NCI-H748 (cell line): ENCODE measurements around the gene EEF1AKMT4.

Experiments used
- DNase-seq: peaks from one replicate; lab custom pipeline; 2025; ENCODE audit not compliant: unreplicated experiment; lab: John Stamatoyannopoulos, UW

EEF1AKMT4 gene

GRCh38 chr3:184249412-184250166 lies at the start of gene EEF1AKMT4:
Gene EEF1AKMT4, plus strand, starts transcription at chr3:184249672. Its CDS starts 23 bp downstream, at chr3:184249695.
- peak; percentile 96 for DNase-seq

GRCh38 chr3:184200825-184201224 lies 48.6 kb upstream of the EEF1AKMT4 start:
- no peak for DNase-seq

GRCh38 chr3:184203526-184203925 lies 45.9 kb upstream of the EEF1AKMT4 start:
- no peak for DNase-seq

- no peak for DNase-seq
Observed at GRCh38 chr3:184209146-184209923, 40.1 kb upstream of the EEF1AKMT4 start.

DNA sequence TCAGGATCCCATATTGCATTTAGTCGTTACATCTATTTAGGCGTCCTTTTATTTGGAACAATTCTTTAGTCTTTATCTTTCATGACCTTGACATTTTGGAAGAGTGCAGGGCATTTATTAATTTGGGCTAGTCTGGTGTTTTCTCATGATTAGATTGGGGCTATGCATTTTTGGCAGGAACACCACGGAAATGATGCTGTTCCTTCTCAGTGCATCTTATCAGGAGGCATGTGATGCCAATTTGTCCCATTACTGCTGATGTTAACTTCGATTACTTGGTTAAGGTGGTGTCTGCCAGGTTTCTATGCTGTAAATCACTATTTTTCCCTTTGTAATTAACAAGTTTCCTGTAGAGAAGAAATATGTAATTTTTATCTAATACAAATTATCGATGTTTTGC lies 38.2 kb upstream of the EEF1AKMT4 start:
- DNase-seq, result no peak

- no peak for DNase-seq
Observed at GRCh38 chr3:184211718-184212117, 37.8 kb upstream of the EEF1AKMT4 start.

- no peak for DNase-seq
Observed at GRCh38 chr3:184218814-184219213, 30.7 kb upstream of the EEF1AKMT4 start.

GRCh38 chr3:184222521-184222920 lies 27.0 kb upstream of the EEF1AKMT4 start:
- DNase-seq, result no peak

DNA sequence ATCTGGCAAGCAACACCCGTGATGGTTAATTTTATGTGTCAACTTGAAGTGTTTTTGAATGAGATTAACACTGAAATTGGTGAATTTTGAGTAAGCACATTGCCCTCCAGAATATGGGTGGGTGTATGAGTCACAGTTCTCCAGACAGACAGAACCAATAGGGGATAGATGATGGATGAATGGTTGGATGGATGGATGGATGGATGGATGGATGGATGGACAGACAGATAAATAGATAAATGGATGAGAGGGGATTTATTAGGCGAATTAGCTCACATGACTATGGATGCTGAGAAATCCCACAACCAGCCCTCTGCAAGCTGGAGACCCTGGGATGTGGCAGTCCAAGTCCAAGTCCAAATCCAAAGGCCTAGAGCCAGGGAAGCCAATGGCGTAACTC lies 25.5 kb upstream of the EEF1AKMT4 start:
- DNase-seq, result no peak

- DNase-seq, result peak; percentile 52
Observed at GRCh38 chr3:184227481-184227935, 22.0 kb upstream of the EEF1AKMT4 start.

DNA sequence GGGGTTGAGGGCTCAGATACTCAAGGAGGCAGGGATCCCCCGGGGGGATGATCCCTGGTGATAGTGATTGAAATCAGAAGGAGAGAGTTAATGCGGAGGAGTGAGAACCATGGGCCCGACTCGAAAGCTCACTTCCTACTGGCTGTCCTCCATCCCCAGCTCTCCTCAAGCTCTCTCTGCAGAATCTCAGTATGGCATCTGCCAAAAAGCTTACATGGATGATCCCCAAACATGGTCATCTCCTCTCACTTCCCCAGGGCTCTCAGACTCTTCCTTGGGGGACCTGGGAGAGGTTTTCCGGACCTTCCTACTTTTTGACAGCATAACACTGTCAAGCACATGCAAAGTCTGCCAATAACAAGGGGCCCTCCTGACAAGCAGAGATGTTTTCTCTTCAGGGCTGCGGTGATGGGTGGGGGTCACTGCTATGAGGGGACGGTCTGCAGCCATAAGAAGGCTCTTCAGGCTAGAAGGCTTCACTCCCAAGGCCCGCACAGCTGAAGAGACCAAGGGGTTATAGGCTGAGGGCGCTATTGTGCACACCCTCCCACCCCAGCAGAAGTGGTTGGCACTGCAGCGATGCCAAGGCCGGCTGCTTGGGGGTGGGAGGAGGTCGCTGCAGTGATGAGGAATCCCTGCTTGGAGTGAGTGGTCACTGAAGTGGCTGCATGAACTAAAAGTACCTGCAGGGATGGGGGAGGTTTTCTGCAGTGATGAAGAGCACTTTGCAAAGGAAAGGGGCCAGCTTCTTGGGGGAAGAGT lies 20.9 kb upstream of the EEF1AKMT4 start:
- no peak for DNase-seq

DNA sequence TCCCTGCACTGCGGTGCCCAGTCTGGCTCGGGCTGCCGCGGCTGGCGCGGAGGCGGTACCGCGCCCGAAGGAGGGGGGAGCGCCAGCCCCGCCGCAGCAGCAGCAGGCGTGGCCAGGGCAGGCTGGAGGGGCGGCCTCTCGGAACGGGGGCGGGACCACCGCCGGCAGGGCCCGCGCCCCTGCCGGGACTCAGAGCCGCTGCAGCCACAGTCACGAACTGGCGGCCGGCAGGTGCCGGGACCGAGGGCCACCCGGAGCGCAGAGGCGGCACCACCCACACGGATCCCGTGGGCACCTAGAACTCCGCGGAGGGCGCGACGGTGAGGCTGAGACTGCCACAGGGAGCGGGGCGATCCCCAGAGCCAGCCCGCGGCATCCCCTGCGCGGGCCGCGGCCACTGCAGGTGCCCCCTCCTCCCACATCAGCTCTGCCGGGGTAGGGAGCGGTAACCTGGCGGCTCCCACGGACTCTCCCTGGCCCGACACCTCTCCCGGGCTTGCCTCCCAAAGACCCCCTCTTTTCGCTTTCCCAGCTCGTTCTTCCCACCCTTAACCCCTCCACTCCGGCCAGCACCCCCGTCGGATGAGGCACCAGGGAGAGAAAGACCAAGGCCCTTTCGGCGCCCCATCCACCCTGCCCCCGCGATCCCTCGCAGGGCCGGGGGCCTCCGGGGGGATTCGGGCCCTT lies 19.9 kb upstream of the EEF1AKMT4 start, which contains the start of gene VWA5B2:
Gene VWA5B2 (plus strand): TSS at position 192 of the 687 bp plus-strand sequence. CDS start 944 bp downstream, outside the sequence.
- DNase-seq, result peak; percentile 80

GRCh38 chr3:184230081-184230602 lies 19.3 kb upstream of the EEF1AKMT4 start:
- peak; percentile 40 for DNase-seq

DNA sequence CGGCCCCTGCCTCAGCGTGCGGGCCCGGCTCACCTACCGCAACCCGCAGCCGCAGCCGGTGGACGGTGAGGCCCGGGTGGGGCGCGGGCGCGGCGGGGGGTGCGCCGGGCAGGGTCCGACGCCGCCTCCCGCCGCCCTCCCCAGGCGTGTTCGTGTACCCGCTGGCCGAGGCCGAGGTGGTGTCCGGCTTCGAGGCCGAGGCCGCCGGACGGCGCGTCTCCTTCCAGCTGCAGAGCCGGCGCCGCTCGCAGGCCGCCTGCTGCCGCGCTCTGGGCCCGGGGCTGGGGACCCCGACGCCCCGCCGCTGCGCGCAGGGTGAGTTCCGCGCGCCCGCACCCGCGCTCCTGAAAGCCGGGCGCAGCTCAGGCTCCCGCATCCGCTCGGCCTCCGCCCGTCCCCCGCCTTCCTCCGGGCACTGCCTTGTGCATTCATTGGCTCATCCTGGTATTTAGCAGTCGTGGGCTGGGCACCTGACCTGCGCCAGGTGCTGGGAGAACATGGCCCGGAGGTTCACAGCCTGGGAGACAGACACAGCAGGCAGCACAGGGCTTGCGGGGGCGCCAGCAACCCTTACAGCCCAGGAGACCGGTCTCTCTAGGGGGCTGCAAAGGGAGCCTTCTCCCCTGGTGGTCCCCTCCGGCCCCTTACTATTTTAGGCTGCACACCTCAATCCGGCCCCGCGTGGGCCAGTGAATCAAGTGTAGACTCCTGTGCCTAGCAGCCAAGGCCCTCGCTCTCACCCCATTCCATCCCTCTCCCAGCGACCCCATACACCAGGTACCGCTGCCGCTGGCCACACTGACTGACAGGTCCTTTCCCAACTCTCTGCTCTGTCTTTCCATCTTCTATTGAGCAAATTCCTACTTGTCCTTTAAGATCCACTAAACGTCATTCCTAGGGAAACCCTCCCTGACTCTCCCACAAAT lies 18.6 kb upstream of the EEF1AKMT4 start:
- peak; percentile 60 for DNase-seq

- DNase-seq, result no peak
Observed at GRCh38 chr3:184231671-184232070, 17.8 kb upstream of the EEF1AKMT4 start.

- DNase-seq, result no peak
Observed at GRCh38 chr3:184233127-184233843, 16.2 kb upstream of the EEF1AKMT4 start.

- DNase-seq, result no peak
Observed at GRCh38 chr3:184234224-184234623, 15.2 kb upstream of the EEF1AKMT4 start.

- no peak for DNase-seq
Observed at GRCh38 chr3:184234671-184235380, 14.6 kb upstream of the EEF1AKMT4 start.
